Measurements from ENCODE around the gene SLC35A4.

The SLC35A4 gene, protein sequence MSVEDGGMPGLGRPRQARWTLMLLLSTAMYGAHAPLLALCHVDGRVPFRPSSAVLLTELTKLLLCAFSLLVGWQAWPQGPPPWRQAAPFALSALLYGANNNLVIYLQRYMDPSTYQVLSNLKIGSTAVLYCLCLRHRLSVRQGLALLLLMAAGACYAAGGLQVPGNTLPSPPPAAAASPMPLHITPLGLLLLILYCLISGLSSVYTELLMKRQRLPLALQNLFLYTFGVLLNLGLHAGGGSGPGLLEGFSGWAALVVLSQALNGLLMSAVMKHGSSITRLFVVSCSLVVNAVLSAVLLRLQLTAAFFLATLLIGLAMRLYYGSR

GRCh38 chr5:140564196-140565023 lies at the start of gene SLC35A4, which contains the start of gene APBB3:
SLC35A4 (plus strand) TSS chr5:140564828; CDS start chr5:140567170, 2,342 bp downstream.
APBB3 (minus strand) TSS chr5:140564598; CDS start chr5:140564245, 353 bp downstream.
- Histone ChIP-seq H3K9me3 (ENCODE audit: control insufficient read depth, low read length) (no peaks in the 10 kb centered on the region), H3K9ac (ENCODE audit: low read length) (peak within 1 kb of the TSS; percentile 69), H3K36me3 (ENCODE audit: control insufficient read depth, insufficient read depth, low read length) (no peaks in the 10 kb centered on the region), H3K4me3 (ENCODE audit: low read length) (peak within 1 kb of the TSS; percentile 28), H3K27me3 (ENCODE audit: control insufficient read depth, insufficient read depth, low read length) (no peaks in the 10 kb centered on the region), H3K4me1 (ENCODE audit: control insufficient read depth, insufficient read depth, low read length) (peaks cover 21% of the 10 kb centered on the region)

DNA sequence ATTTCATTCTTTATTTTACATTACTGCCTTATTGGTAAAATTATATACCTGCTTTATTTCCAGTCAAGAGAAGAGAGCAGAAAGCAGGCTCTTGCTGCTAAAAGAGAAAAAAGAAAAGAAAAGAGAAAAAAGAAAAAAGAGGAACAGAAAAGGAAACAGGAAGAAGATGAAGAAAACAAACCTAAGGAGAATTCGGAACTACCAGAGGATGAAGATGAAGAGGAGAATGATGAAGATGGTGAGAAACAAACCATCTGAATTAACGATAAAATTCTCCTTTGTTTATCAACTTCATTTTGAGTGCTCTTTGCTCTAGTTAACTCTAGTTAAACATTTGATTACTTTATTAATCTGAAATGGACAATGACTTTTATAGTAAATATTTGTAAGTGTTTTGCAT lies 40.6 kb upstream of the SLC35A4 start:
- Histone ChIP-seq H3K4me3 (ENCODE audit: low read length) (no peak overlapping the region), H3K36me3 (ENCODE audit: control insufficient read depth, insufficient read depth, low read length) (peaks cover 3% of the 10 kb centered on the region)

DNA sequence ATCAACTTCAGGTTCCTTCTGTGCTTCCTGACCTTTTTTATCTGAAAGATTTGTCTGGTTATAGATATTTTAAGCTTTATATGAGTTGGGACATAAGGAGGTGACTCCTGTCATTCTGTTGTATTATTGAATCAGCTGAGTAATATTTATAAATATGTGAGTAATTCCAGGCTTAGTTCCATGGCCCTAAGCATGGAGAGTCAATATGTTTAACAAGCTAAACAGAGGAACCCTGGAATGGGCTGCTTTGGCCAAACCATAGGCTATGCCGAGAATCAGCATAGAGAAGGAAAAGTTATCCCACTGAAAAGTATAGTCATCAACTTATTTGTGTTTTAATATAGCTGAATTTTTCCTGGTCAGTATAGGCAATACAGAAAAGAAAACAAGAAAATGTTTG lies 24.4 kb upstream of the SLC35A4 start:
- Histone ChIP-seq H3K36me3 (ENCODE audit: control insufficient read depth, insufficient read depth, low read length) (peaks cover 13% of the 10 kb centered on the region), H3K9ac (ENCODE audit: low read length) (no peak overlapping the region), H3K27me3 (ENCODE audit: control insufficient read depth, insufficient read depth, low read length) (no peaks in the 10 kb centered on the region), H3K9me3 (ENCODE audit: control insufficient read depth, low read length) (no peaks in the 10 kb centered on the region), H3K4me1 (ENCODE audit: control insufficient read depth, insufficient read depth, low read length) (no peaks in the 10 kb centered on the region), H3K4me3 (ENCODE audit: low read length) (no peak overlapping the region)

More for the DNA sequence above, 40.6 kb upstream of the SLC35A4 start:
- Histone ChIP-seq H3K4me1 (ENCODE audit: control insufficient read depth, insufficient read depth, low read length) (no peaks in the 10 kb centered on the region), H3K9ac (ENCODE audit: low read length) (no peak overlapping the region), H3K9me3 (ENCODE audit: control insufficient read depth, low read length) (no peaks in the 10 kb centered on the region), H3K27me3 (ENCODE audit: control insufficient read depth, insufficient read depth, low read length) (no peaks in the 10 kb centered on the region)

- no peaks in the 10 kb centered on the region for H3K9me3 ChIP-seq (ENCODE audit: control insufficient read depth, low read length)
- H3K4me1 ChIP-seq (ENCODE audit: control insufficient read depth, insufficient read depth, low read length): peaks cover 18% of the 10 kb centered on the region
- no peak overlapping the region for H3K9ac ChIP-seq (ENCODE audit: low read length)
- peaks cover 6% of the 10 kb centered on the region for H3K36me3 ChIP-seq (ENCODE audit: control insufficient read depth, insufficient read depth, low read length)
- no peaks in the 10 kb centered on the region for H3K27me3 ChIP-seq (ENCODE audit: control insufficient read depth, insufficient read depth, low read length)
- no peak overlapping the region for H3K4me3 ChIP-seq (ENCODE audit: low read length)
These were observed 21.7 kb upstream of the SLC35A4 start for GRCh38 chr5:140542972-140543371.

DNA sequence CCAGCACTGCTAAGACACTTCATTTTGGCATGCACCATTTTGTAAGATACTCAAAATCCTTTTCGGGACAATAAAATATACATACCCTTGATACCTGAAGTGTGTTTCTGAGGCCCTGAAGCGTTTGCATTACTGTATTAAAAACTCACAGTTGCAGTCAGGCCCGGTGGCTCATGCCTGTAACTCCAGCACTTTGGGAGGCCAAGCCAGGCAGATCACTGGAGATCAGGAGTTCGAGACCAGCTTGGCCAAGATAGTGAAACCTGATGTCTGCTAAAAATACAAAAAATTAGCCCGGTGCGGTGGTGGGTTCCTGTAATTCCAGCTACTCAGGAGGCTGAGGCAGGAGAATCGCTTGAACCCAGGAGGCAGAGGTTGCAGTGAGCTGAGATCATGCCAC lies 19.6 kb upstream of the SLC35A4 start:
- no peak overlapping the region for H3K4me3 ChIP-seq (ENCODE audit: low read length)
- H3K4me1 ChIP-seq (ENCODE audit: control insufficient read depth, insufficient read depth, low read length): peaks cover 38% of the 10 kb centered on the region
- H3K9me3 ChIP-seq (ENCODE audit: control insufficient read depth, low read length): no peaks in the 10 kb centered on the region
- no peak overlapping the region for H3K9ac ChIP-seq (ENCODE audit: low read length)
- peaks cover 4% of the 10 kb centered on the region for H3K36me3 ChIP-seq (ENCODE audit: control insufficient read depth, insufficient read depth, low read length)
- H3K27me3 ChIP-seq (ENCODE audit: control insufficient read depth, insufficient read depth, low read length): no peaks in the 10 kb centered on the region

- Histone ChIP-seq H3K9ac (ENCODE audit: low read length) (no peak overlapping the region), H3K9me3 (ENCODE audit: control insufficient read depth, low read length) (no peaks in the 10 kb centered on the region), H3K4me3 (ENCODE audit: low read length) (no peak overlapping the region), H3K27me3 (ENCODE audit: control insufficient read depth, insufficient read depth, low read length) (no peaks in the 10 kb centered on the region), H3K36me3 (ENCODE audit: control insufficient read depth, insufficient read depth, low read length) (peaks cover 8% of the 10 kb centered on the region), H3K4me1 (ENCODE audit: control insufficient read depth, insufficient read depth, low read length) (peaks cover 38% of the 10 kb centered on the region)
These were observed 19.0 kb upstream of the SLC35A4 start for GRCh38 chr5:140545606-140546005.

GRCh38 chr5:140546851-140547507 lies 17.6 kb upstream of the SLC35A4 start:
- Histone ChIP-seq H3K27me3 (ENCODE audit: control insufficient read depth, insufficient read depth, low read length) (no peaks in the 10 kb centered on the region), H3K4me1 (ENCODE audit: control insufficient read depth, insufficient read depth, low read length) (peaks cover 38% of the 10 kb centered on the region), H3K36me3 (ENCODE audit: control insufficient read depth, insufficient read depth, low read length) (peaks cover 20% of the 10 kb centered on the region), H3K9me3 (ENCODE audit: control insufficient read depth, low read length) (no peaks in the 10 kb centered on the region), H3K4me3 (ENCODE audit: low read length) (no peak overlapping the region), H3K9ac (ENCODE audit: low read length) (peak overlapping the region; percentile 89)

DNA sequence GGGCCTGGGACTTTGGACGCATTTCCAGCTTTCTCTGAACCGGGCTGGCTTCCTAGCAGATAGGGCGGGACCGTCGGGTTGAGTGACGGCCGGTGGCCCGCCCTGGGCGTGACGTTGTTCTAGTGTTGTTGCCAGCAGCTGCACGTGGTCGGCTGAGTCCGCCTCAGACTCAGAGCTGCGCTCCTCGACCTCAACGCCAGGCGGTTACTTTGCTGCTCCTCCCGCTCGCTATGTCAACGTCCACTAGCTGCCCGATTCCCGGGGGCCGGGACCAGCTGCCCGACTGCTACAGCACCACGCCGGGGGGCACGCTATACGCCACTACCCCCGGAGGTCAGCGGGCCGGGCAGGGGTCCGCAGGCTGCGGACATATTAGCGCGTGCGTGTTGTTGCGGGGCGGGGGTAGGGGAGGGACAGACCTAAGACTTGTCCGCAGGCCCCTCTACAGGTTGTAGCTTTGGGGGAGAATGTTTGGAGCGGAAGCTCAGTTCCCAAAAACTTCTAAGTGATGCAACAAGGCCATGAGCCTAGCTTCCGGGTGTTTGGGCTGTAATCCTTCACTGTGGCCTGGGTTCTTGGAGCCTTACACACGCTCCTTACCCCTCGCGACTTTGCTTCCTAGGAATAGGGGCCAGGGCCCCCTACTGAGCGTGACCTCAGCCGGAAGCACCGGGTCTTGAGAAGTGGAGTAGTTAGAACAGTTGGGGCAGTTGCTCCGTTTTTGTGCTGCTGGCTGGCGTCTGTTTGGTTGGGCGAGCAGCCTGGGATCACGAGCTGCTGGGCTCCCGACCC lies 16.9 kb upstream of the SLC35A4 start, which contains the start of gene EIF4EBP3:
TSS of gene EIF4EBP3 (plus strand) at position 155 of the 792 bp plus-strand sequence. CDS start at position 231, 76 bp downstream.
- H3K4me3 ChIP-seq (ENCODE audit: low read length): peak within 1 kb of the TSS; percentile 31
- H3K36me3 ChIP-seq (ENCODE audit: control insufficient read depth, insufficient read depth, low read length): peaks cover 20% of the 10 kb centered on the region
- H3K9me3 ChIP-seq (ENCODE audit: control insufficient read depth, low read length): no peaks in the 10 kb centered on the region
- H3K27me3 ChIP-seq (ENCODE audit: control insufficient read depth, insufficient read depth, low read length): no peaks in the 10 kb centered on the region
- peaks cover 38% of the 10 kb centered on the region for H3K4me1 ChIP-seq (ENCODE audit: control insufficient read depth, insufficient read depth, low read length)
- peak within 1 kb of the TSS; percentile 89 for H3K9ac ChIP-seq (ENCODE audit: low read length)

DNA sequence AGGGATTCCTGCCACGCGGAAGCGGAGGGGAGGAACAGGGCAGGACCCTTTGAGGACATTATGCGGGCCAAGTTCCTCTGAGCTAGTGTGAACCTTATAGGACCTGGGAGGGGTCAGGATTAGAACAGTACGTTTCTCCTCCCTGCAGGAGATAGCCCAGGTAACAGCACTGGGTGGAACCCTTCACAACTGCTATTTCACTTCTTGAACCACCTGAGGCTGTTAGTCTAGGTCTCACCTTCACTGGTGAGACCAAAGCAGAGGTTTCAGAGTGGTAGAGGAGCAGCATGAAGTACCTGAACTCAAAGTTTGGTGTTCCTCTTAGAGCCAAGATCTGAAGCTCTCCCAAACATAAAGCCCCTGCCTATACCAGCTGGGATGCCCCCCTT lies 16.3 kb upstream of the SLC35A4 start:
- Histone ChIP-seq H3K9ac (ENCODE audit: low read length) (peak overlapping the region; percentile 89), H3K27me3 (ENCODE audit: control insufficient read depth, insufficient read depth, low read length) (no peaks in the 10 kb centered on the region), H3K9me3 (ENCODE audit: control insufficient read depth, low read length) (no peaks in the 10 kb centered on the region), H3K4me3 (ENCODE audit: low read length) (peak overlapping the region; percentile 31), H3K36me3 (ENCODE audit: control insufficient read depth, insufficient read depth, low read length) (peaks cover 20% of the 10 kb centered on the region), H3K4me1 (ENCODE audit: control insufficient read depth, insufficient read depth, low read length) (peaks cover 38% of the 10 kb centered on the region)

DNA sequence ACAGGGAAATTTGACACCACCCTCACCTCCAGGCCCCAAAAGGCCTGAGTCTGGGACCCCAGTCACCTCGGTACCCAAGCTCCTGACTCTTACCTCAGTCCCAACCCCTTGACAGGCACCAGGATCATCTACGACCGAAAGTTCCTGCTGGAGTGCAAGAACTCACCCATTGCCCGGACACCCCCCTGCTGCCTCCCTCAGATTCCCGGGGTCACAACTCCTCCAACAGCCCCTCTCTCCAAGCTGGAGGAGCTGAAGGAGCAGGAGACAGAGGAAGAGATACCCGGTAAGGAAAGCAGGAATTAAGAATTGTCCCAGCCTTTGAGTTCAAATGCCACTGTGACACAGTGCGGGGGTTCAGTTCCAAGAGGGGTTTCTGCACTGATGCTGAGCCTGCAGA lies 15.8 kb upstream of the SLC35A4 start:
- Histone ChIP-seq H3K36me3 (ENCODE audit: control insufficient read depth, insufficient read depth, low read length) (peaks cover 20% of the 10 kb centered on the region), H3K4me3 (ENCODE audit: low read length) (no peak overlapping the region)

More for the DNA sequence above, 15.8 kb upstream of the SLC35A4 start:
- Histone ChIP-seq H3K9ac (ENCODE audit: low read length) (peak overlapping the region; percentile 89), H3K4me1 (ENCODE audit: control insufficient read depth, insufficient read depth, low read length) (peaks cover 40% of the 10 kb centered on the region), H3K27me3 (ENCODE audit: control insufficient read depth, insufficient read depth, low read length) (no peaks in the 10 kb centered on the region), H3K9me3 (ENCODE audit: control insufficient read depth, low read length) (no peaks in the 10 kb centered on the region)

All from mucosa of stomach (tissue), 1 donor.